Tibial nerve (tissue), 4 donors: ENCODE measurements around the gene PON1.

ENCODE experiments used
- CTCF ChIP-seq, 5 experiments: fragments of 200-600 bp in 3 of 5; fragments of 450-650 bp in 2 of 5; sonication (generic) in 3 of 5; IDR thresholded peaks; one replicate each; pipeline ENCODE4 v1.5.1; 2016 to 2019; ENCODE audit warnings: antibody characterized with exemption in 5 of 5, mild to moderate bottlenecking in 3 of 5, moderate library complexity in 2 of 5
- EP300 ChIP-seq, 2 donors: sonication (generic); formaldehyde crosslinking; IDR thresholded peaks; one replicate each; pipeline ENCODE4 v1.6.1; 2017; ENCODE audit warnings: antibody characterized with exemption in 2 of 2, mild to moderate bottlenecking in 1 of 2
- POLR2A ChIP-seq, 2 donors: fragments of 450-650 bp; IDR thresholded peaks; one replicate each; pipeline ENCODE4 v1.6.1; 2017; ENCODE audit warnings: antibody characterized with exemption in 2 of 2, mild to moderate bottlenecking in 2 of 2, moderate library complexity in 2 of 2

DNA sequence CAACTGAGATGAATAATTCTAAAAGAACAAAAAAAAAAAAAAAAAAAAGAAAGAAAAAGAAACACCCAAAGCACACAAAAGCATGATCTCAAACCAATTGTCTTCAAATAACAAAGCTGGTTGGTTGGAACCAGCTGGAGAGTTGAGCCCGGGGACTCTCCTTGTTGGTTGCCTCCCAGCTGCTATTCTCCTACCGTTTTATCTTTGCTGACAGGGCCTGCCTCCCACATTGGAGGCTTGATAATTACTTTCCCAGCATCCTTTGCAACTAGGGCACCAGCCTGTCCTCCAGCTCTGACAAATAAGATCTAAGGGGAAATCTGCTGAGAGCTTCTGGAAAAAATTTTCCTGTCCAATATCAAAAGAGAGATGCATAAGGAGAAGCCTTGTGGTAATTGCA lies 6.8 kb downstream of the PON1 start:
- TF ChIP-seq CTCF (IDR thresholded peaks at IDR 0.05) (no peak), POLR2A (IDR thresholded peaks at IDR 0.05) (no peak), EP300 (IDR thresholded peaks at IDR 0.05) (no peak)
